Progenitor cell of endocrine pancreas (in vitro differentiated cells): Measurements from ENCODE around the gene ENTPD6. TPM values are rescaled to one million over a fixed set of nuclear protein-coding genes. Genes with fewer than 3 reads are reported as not detected.
A peak's percentile ranks its signal among the peaks of the same experiment; 100 is the strongest.

Experiments
- DNase-seq: peaks from one replicate; pipeline ENCODE4 v3.0.0; 2021; ENCODE audit warnings: low spot score; ENCODE audit not compliant: unreplicated experiment
- H3K27ac Mint-ChIP-seq: 2 replicates; pipeline ENCODE4 v1.8.0; 2021; ENCODE audit warnings: mild to moderate bottlenecking, moderate library complexity, mixed read lengths
- H3K27me3 Mint-ChIP-seq: 2 replicates; pipeline ENCODE4 v1.8.0; 2021; ENCODE audit warnings: mixed read lengths
- H3K36me3 Mint-ChIP-seq: 2 replicates; pipeline ENCODE4 v1.8.0; 2022; ENCODE audit warnings: mixed read lengths; ENCODE audit not compliant: insufficient read depth
- H3K4me1 Mint-ChIP-seq: 2 replicates; pipeline ENCODE4 v1.8.0; 2021; ENCODE audit warnings: low read depth, mixed read lengths
- H3K4me3 Mint-ChIP-seq: 2 replicates; pipeline ENCODE4 v1.8.0; 2021; ENCODE audit warnings: low read depth, mild to moderate bottlenecking, moderate library complexity, mixed read lengths
- H3K9me3 Mint-ChIP-seq: 2 replicates; pipeline ENCODE4 v1.8.0; 2021; ENCODE audit warnings: low read depth, mixed read lengths
- CTCF ChIP-seq: fragments of 200-600 bp; sonication (generic); IDR thresholded peaks from one replicate; pipeline ENCODE4 v1.5.0; 2021; ENCODE audit warnings: antibody characterized with exemption, mild to moderate bottlenecking; ENCODE audit not compliant: unreplicated experiment
- total RNA-seq: library from RNA; stranded (reverse); gene quantifications from 2 replicates; pipeline ENCODE4 v1.2.1, GENCODE V29; 2021

Gene ENTPD6
- total RNA-seq, 1 donor from 2014 or later: 85.1 TPM

- Mint-ChIP-seq H3K4me1 (peaks cover 3% of the 10 kb centered on the region), H3K27me3 (no peaks in the 10 kb centered on the region), H3K27ac (no peak overlapping the region), H3K9me3 (no peaks in the 10 kb centered on the region), H3K36me3 (peaks cover 7% of the 10 kb centered on the region), H3K4me3 (no peak overlapping the region)
- no peak for DNase-seq
- no peak for TF ChIP-seq CTCF
Observed at GRCh38 chr20:25221592-25222460, 26.3 kb downstream of the ENTPD6 start.

- no peaks in the 10 kb centered on the region for H3K27me3 Mint-ChIP-seq
- H3K27ac Mint-ChIP-seq: no peak overlapping the region
- no peak for DNase-seq
- H3K4me3 Mint-ChIP-seq: no peak overlapping the region
- no peak for TF ChIP-seq CTCF
- peaks cover 8% of the 10 kb centered on the region for H3K4me1 Mint-ChIP-seq
- H3K36me3 Mint-ChIP-seq: peaks cover 7% of the 10 kb centered on the region
- H3K9me3 Mint-ChIP-seq: no peaks in the 10 kb centered on the region
Observed at GRCh38 chr20:25222461-25223178, 27.1 kb downstream of the ENTPD6 start.

- peaks cover 8% of the 10 kb centered on the region for H3K4me1 Mint-ChIP-seq
- no peak for DNase-seq
- H3K36me3 Mint-ChIP-seq: peaks cover 7% of the 10 kb centered on the region
- TF ChIP-seq CTCF: no peak
- peak overlapping the region; percentile 71 for H3K27ac Mint-ChIP-seq
- no peak overlapping the region for H3K4me3 Mint-ChIP-seq
- H3K9me3 Mint-ChIP-seq: no peaks in the 10 kb centered on the region
- H3K27me3 Mint-ChIP-seq: no peaks in the 10 kb centered on the region
Observed at GRCh38 chr20:25223179-25223661, 27.7 kb downstream of the ENTPD6 start.

- Mint-ChIP-seq H3K4me1 (peaks cover 8% of the 10 kb centered on the region), H3K27me3 (no peaks in the 10 kb centered on the region), H3K36me3 (peaks cover 7% of the 10 kb centered on the region), H3K4me3 (no peak overlapping the region), H3K27ac (no peak overlapping the region), H3K9me3 (no peaks in the 10 kb centered on the region)
- DNase-seq: no peak
- no peak for TF ChIP-seq CTCF
Observed at GRCh38 chr20:25223765-25224720, 28.5 kb downstream of the ENTPD6 start.
